Keratinocyte (primary cell): ENCODE data around the gene COL8A2. TPM values are rescaled to one million over a fixed set of nuclear protein-coding genes. Genes with fewer than 3 reads are reported as not detected.

Experiments
- DNase-seq: peaks from one replicate; pipeline ENCODE4 v3.0.0-alpha.2; 2011; ENCODE audit warnings: low read depth, missing footprints, low spot score
- FAIRE-seq: peaks from 2 replicates; lab custom pipeline; 2011; peaks lifted over from hg19 to GRCh38; lab: Jason Lieb, UNC
- H2AFZ ChIP-seq: 2 replicates; pipeline ENCODE4 v1.6.0; 2012; ENCODE audit warnings: low read length, control low read depth, inconsistent platforms; ENCODE audit not compliant: control insufficient read depth
- H3K27ac ChIP-seq: 2 replicates; pipeline ENCODE4 v1.5.1; 2011; ENCODE audit warnings: low read length; ENCODE audit not compliant: control insufficient read depth, insufficient read depth
- H3K27me3 ChIP-seq: 3 replicates; pipeline ENCODE4 v1.6.0; 2011; ENCODE audit warnings: low read length; ENCODE audit not compliant: control insufficient read depth, insufficient read depth; ENCODE audit errors: extremely low read depth
- H3K36me3 ChIP-seq, 2 experiments: 2 replicates in 1 of 2; 3 replicates in 1 of 2; pipeline ENCODE4 v1.5.1; 2011; ENCODE audit warnings: low read length in 2 of 2, mild to moderate bottlenecking in 1 of 2; ENCODE audit not compliant: control insufficient read depth in 2 of 2, insufficient read depth in 2 of 2; ENCODE audit errors: extremely low read depth in 1 of 2
- H3K4me1 ChIP-seq: 3 replicates; pipeline ENCODE4 v1.5.1; 2011; ENCODE audit warnings: low read length; ENCODE audit not compliant: control insufficient read depth, insufficient read depth; ENCODE audit errors: extremely low read depth
- H3K4me2 ChIP-seq: 3 replicates; pipeline ENCODE4 v1.6.0; 2011; ENCODE audit warnings: low read depth, low read length; ENCODE audit not compliant: control insufficient read depth, insufficient read depth; ENCODE audit errors: extremely low read depth
- H3K4me3 ChIP-seq, 3 experiments: fragments of 200-600 bp in 1 of 3; sonication (generic) in 1 of 3; 2 replicates in 2 of 3; 3 replicates in 1 of 3; pipeline ENCODE4 v1.5.1; 2011 to 2016; ENCODE audit warnings: low read length in 3 of 3, mild to moderate bottlenecking in 3 of 3, control low read depth in 2 of 3, inconsistent platforms in 1 of 3, low read depth in 1 of 3, mixed read lengths in 1 of 3, mixed run types in 1 of 3, moderate library complexity in 1 of 3; ENCODE audit not compliant: control insufficient read depth in 2 of 3, insufficient read depth in 2 of 3; ENCODE audit errors: extremely low read depth in 1 of 3
- H3K79me2 ChIP-seq: 2 replicates; pipeline ENCODE4 v1.6.0; 2012; ENCODE audit warnings: low read length; ENCODE audit not compliant: control insufficient read depth, insufficient read depth
- H3K9ac ChIP-seq: 3 replicates; pipeline ENCODE4 v1.6.0; 2011; ENCODE audit warnings: low read length; ENCODE audit not compliant: control insufficient read depth, insufficient read depth; ENCODE audit errors: extremely low read depth
- H3K9me1 ChIP-seq: 3 replicates; pipeline ENCODE4 v1.6.0; 2011; ENCODE audit warnings: low read length; ENCODE audit not compliant: control insufficient read depth, insufficient read depth; ENCODE audit errors: extremely low read depth
- H3K9me3 ChIP-seq: 2 replicates; pipeline ENCODE4 v1.5.1; 2012; ENCODE audit warnings: low read depth, low read length; ENCODE audit not compliant: control insufficient read depth
- H4K20me1 ChIP-seq: 3 replicates; pipeline ENCODE4 v1.6.0; 2011; ENCODE audit warnings: low read length; ENCODE audit not compliant: control insufficient read depth, insufficient read depth; ENCODE audit errors: extremely low read depth
- EZH2 ChIP-seq: IDR thresholded peaks from one replicate; pipeline ENCODE4 v1.6.1; 2012; ENCODE audit warnings: inconsistent platforms, mild to moderate bottlenecking, low read length, moderate library complexity
- dilution Hi-C: fragments of 300-500 bp; cut with MboI; formaldehyde crosslinking; loops from one replicate; pipeline ENCODE4 v1.7.0; 2020; ENCODE audit warnings: low sequenced_read_pairs; ENCODE audit not compliant: extremely low pct_ligation_motif_present
- polyA plus RNA-seq, 5 experiments: library from polyadenylated mRNA; depleted of rRNA in 3 of 5; stranded (reverse) in 3 of 5; stranded (forward) in 1 of 5; unstranded in 1 of 5; fragments of >200 nt; gene quantifications; 1 replicate in 1 of 5; 2 replicates in 3 of 5; 3 replicates in 1 of 5; pipeline versions ENCODE4 v1.2.1 to v1.2.3, GENCODE V29; 2011 to 2012; ENCODE audit warnings: missing spikeins in 2 of 5, low read depth in 1 of 5, low replicate concordance in 1 of 5
- TF ChIP-seq, protein P1 (sequence below), 3 experiments: IDR thresholded peaks in 1 of 3; conservative IDR thresholded peaks in 1 of 3; optimal IDR thresholded peaks in 1 of 3; 2 replicates in 2 of 3; 3 replicates in 1 of 3; pipeline versions ENCODE3 to v1.5.1; 2011; ENCODE audit warnings: low read length in 3 of 3, mild to moderate bottlenecking in 3 of 3, moderate library complexity in 2 of 3, control low read depth in 1 of 3, inconsistent platforms in 1 of 3; ENCODE audit not compliant: insufficient read depth in 2 of 3; ENCODE audit errors: extremely low read depth in 1 of 3

COL8A2 gene
- polyA plus RNA-seq, 1 donor (not counting 4 experiments of a cell fraction or from before 2014, with no cell fraction given) = 0.09 TPM

- no peak for TF ChIP-seq EZH2
- TF ChIP-seq, protein P1, sequence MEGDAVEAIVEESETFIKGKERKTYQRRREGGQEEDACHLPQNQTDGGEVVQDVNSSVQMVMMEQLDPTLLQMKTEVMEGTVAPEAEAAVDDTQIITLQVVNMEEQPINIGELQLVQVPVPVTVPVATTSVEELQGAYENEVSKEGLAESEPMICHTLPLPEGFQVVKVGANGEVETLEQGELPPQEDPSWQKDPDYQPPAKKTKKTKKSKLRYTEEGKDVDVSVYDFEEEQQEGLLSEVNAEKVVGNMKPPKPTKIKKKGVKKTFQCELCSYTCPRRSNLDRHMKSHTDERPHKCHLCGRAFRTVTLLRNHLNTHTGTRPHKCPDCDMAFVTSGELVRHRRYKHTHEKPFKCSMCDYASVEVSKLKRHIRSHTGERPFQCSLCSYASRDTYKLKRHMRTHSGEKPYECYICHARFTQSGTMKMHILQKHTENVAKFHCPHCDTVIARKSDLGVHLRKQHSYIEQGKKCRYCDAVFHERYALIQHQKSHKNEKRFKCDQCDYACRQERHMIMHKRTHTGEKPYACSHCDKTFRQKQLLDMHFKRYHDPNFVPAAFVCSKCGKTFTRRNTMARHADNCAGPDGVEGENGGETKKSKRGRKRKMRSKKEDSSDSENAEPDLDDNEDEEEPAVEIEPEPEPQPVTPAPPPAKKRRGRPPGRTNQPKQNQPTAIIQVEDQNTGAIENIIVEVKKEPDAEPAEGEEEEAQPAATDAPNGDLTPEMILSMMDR (optimal IDR thresholded peaks at IDR 0.05 in 1 of 3, IDR thresholded peaks at IDR 0.05 in 1 of 3, conservative IDR thresholded peaks at IDR 0.05 in 1 of 3; ENCODE audit: extremely low read depth in 1 of 3, insufficient read depth in 2 of 3, low read length in 3 of 3) = no peak
- Histone ChIP-seq H3K27ac (no peak overlapping the region), H3K4me2 (no peak overlapping the region), H4K20me1 (no peaks in the 10 kb centered on the region), H3K4me3 (no peak overlapping the region), H3K9me1 (no peaks in the 10 kb centered on the region), H3K4me1 (peaks cover 14% of the 10 kb centered on the region), H3K9me3 (no peaks in the 10 kb centered on the region), H3K9ac (no peak overlapping the region), H3K36me3 (no peaks in the 10 kb centered on the region), H3K27me3 (no peaks in the 10 kb centered on the region), H3K79me2 (no peaks in the 10 kb centered on the region), H2AFZ (no peak overlapping the region)
- no peak for FAIRE-seq
- no peak for DNase-seq
- dilution Hi-C loops = no loop called here
Measured at GRCh38 chr1:36106269-36106668, 18.8 kb downstream of the COL8A2 start.

DNA sequence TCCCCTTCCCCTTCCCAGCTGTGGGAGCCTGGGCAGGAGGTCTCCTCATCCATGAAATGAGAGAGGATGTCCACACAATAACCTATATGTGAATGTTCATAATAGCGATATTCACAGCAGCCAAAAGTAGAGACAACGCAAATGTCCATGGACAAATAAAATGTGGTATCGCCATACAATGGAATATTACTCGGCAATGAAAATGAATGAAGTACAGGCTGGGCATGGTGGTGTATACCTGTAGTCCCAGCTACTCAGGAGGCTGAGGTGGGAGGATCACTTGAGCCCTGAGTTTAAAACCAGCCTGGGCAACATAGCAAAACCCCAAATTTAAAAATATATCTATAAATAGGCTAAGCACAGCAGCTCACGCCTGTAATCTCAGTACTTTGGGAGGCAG lies 23.5 kb downstream of the COL8A2 start:
- no peaks in the 10 kb centered on the region for H3K36me3 ChIP-seq
- FAIRE-seq (no peak), DNase-seq (no peak)
- H3K9me3 ChIP-seq = no peaks in the 10 kb centered on the region
- H3K4me3 ChIP-seq = no peak overlapping the region
- no peak overlapping the region for H3K27ac ChIP-seq
- no peaks in the 10 kb centered on the region for H3K9me1 ChIP-seq
- peaks cover 3% of the 10 kb centered on the region for H3K4me1 ChIP-seq
- H2AFZ ChIP-seq = no peak overlapping the region
- no peaks in the 10 kb centered on the region for H4K20me1 ChIP-seq
- TF ChIP-seq, protein P1 (optimal IDR thresholded peaks at IDR 0.05 in 1 of 3, IDR thresholded peaks at IDR 0.05 in 1 of 3, conservative IDR thresholded peaks at IDR 0.05 in 1 of 3; ENCODE audit: extremely low read depth in 1 of 3, insufficient read depth in 2 of 3, low read length in 3 of 3) = no peak
- no peaks in the 10 kb centered on the region for H3K27me3 ChIP-seq
- H3K9ac ChIP-seq = no peak overlapping the region
- no peaks in the 10 kb centered on the region for H3K79me2 ChIP-seq
- dilution Hi-C loops = no loop called here
- H3K4me2 ChIP-seq = no peak overlapping the region
